Astrocyte (in vitro differentiated cells and primary cell): ENCODE data around the gene PRKCH.

ENCODE experiments used
- EZH2 ChIP-seq: IDR thresholded peaks from 2 replicates; pipeline ENCODE4 v1.6.1; 2012; ENCODE audit warnings: mild to moderate bottlenecking, low read length, inconsistent platforms; ENCODE audit not compliant: insufficient read depth
- TF ChIP-seq, protein P1 (sequence below): IDR thresholded peaks from 2 replicates; pipeline ENCODE4 v1.5.1; 2011; ENCODE audit warnings: low read depth, mild to moderate bottlenecking, inconsistent platforms, low read length, moderate library complexity; ENCODE audit not compliant: insufficient read depth

DNA sequence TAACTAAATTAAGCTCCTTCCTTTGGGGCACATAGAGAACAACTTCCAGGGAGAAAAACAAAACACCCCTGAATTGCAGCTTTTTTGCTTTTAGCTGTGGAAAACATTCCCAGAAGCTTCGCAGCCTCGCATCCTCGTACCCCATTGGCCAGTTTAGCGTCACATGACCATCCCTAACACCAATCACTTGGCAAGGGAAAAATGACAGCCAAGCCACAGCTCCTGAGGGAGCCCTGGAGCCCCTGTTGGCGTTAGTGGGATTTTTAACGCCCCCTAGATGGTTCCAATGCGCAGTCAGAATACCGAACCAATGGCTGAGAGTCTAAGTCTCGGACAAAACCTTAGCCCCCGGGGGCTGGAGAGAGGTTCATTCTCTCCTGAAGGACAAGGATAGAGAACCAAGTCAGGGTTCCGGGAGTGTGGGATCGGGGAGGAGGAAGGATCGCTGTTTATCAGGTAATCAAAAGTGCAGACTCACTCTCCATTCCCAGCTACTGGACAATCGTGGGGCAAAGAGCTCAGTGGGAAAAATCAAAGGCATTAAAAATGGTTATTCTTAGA is 238.3 kb downstream of the PRKCH start:
- TF ChIP-seq, protein P1, sequence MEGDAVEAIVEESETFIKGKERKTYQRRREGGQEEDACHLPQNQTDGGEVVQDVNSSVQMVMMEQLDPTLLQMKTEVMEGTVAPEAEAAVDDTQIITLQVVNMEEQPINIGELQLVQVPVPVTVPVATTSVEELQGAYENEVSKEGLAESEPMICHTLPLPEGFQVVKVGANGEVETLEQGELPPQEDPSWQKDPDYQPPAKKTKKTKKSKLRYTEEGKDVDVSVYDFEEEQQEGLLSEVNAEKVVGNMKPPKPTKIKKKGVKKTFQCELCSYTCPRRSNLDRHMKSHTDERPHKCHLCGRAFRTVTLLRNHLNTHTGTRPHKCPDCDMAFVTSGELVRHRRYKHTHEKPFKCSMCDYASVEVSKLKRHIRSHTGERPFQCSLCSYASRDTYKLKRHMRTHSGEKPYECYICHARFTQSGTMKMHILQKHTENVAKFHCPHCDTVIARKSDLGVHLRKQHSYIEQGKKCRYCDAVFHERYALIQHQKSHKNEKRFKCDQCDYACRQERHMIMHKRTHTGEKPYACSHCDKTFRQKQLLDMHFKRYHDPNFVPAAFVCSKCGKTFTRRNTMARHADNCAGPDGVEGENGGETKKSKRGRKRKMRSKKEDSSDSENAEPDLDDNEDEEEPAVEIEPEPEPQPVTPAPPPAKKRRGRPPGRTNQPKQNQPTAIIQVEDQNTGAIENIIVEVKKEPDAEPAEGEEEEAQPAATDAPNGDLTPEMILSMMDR, result no peak
- no peak for TF ChIP-seq EZH2
